ENCODE measurements around the gene TDRD7. TPM values are rescaled to one million over a fixed set of nuclear protein-coding genes. Genes with fewer than 3 reads are reported as not detected.

Gene TDRD7
- total and polyA plus RNA-seq, 2 of the 13 experiments (the other 11 are each of a cell fraction or from before 2014, with no cell fraction given): 9.8 to 15.5 TPM

- no peak overlapping the region for H3K4me2 ChIP-seq (ENCODE audit: low read depth, low read length)
- H3K36me3 ChIP-seq (replicated peaks in 1 of 2; ENCODE audit: control insufficient read depth in 1 of 2, insufficient read depth in 2 of 2, low read length in 2 of 2): peaks cover 5 to 25% of the 10 kb centered on the region in 2 experiments; a peak in 4 of 5 replicates
- H3K27me3 ChIP-seq (ENCODE audit: control insufficient read depth in 1 of 2, insufficient read depth in 2 of 2, low read length in 2 of 2): no peaks in the 10 kb centered on the region
- ATAC-seq: peak; percentile 73
- no peak overlapping the region for H3K4me3 ChIP-seq (replicated peaks in 1 of 3; ENCODE audit: insufficient read depth in 1 of 3, low read depth in 2 of 3, low read length in 3 of 3)
- no peaks in the 10 kb centered on the region for H4K20me1 ChIP-seq (ENCODE audit: insufficient read depth, low read length)
- DNase-seq (ENCODE audit: low spot score): peak; percentile 37
- FAIRE-seq: peak; percentile 42
- in situ Hi-C loops (cut with HindIII; ENCODE audit: extremely low pct_ligation_motif_present, low pct_unique_long_range_greater_than_20kb): no loop called here
- no peak overlapping the region for H2AFZ ChIP-seq (ENCODE audit: low read length)
- no peak overlapping the region for H3K9ac ChIP-seq (ENCODE audit: insufficient read depth, low read depth, low read length)
- TF ChIP-seq MTA1 (CRISPR knock-in tag; IDR thresholded peaks at IDR 0.05; ENCODE audit: borderline replicate concordance) (no peak), ZNF333 (CRISPR knock-in tag; IDR thresholded peaks at IDR 0.05; ENCODE audit: borderline replicate concordance) (no peak), STAG1 (CRISPR knock-in tag; IDR thresholded peaks at IDR 0.05) (peak; percentile 31; the same call in 1 of the 2 replicates), CTCF (CRISPR knock-in tag; IDR thresholded peaks at IDR 0.05) (0 out of 2 replicates have a peak, but pooled peaks have one; percentile 25)
- H3K9me3 ChIP-seq (ENCODE audit: low read length): no peaks in the 10 kb centered on the region
- H3K4me1 ChIP-seq (ENCODE audit: insufficient read depth, low read length): no peaks in the 10 kb centered on the region
- CTCF ChIA-PET (ENCODE audit: low intra/inter-chr PET ratio, low total read pairs): no interaction called here
- no peak overlapping the region for H3K27ac ChIP-seq (ENCODE audit: extremely low read length, insufficient read depth, low read length)
- intact Hi-C loops (cut with micrococcal nuclease; ENCODE audit: unreplicated experiment): no loop called here
- no TSS peak for BruUV-seq (replicated peaks)
- POLR2A ChIA-PET: no interaction called here
- WGBS (ENCODE audit: low lambda C conversion rate): 75% methylated on average over 2 of the region's 2 CpGs
- H3K79me2 ChIP-seq (ENCODE audit: insufficient read depth, low read length): no peaks in the 10 kb centered on the region
These were observed 75.2 kb downstream of the TDRD7 start for GRCh38 chr9:97487107-97487506.

DNA sequence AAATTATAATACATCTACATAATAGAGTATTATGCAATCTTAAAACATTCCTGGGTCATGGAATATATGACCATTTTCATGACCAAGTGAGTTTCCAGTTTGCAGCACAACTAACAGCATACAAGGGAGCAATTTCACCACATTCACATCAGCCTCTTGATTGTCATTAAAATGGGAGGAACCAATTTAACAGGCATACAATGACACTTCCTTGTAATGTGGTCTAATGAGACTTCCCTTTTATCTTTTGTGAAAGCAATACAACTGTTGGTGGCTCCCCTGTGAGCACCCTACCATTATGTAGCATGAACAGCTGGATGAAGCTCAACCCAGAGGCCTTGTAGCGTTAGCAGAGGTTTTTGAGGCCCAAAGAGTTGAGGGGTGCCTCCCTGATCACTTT, 76.0 kb downstream of the TDRD7 start:
- no peak overlapping the region for H3K27ac ChIP-seq (ENCODE audit: extremely low read length, insufficient read depth, low read length)
- no TSS peak for BruUV-seq (replicated peaks)
- no peak overlapping the region for H3K4me2 ChIP-seq (ENCODE audit: low read depth, low read length)
- H3K79me2 ChIP-seq (ENCODE audit: insufficient read depth, low read length): no peaks in the 10 kb centered on the region
- POLR2A ChIA-PET: no interaction called here
- 100% methylated on average over 1 of the region's 1 CpG for WGBS (ENCODE audit: low lambda C conversion rate)
- intact Hi-C loops (cut with micrococcal nuclease; ENCODE audit: unreplicated experiment): no loop called here
- no peaks in the 10 kb centered on the region for H3K27me3 ChIP-seq (ENCODE audit: control insufficient read depth in 1 of 2, insufficient read depth in 2 of 2, low read length in 2 of 2)
- no peaks in the 10 kb centered on the region for H3K4me1 ChIP-seq (ENCODE audit: insufficient read depth, low read length)
- in situ Hi-C loops (cut with HindIII; ENCODE audit: extremely low pct_ligation_motif_present, low pct_unique_long_range_greater_than_20kb): no loop called here
- ATAC-seq (no peak), FAIRE-seq (no peak), DNase-seq (ENCODE audit: low spot score) (no peak)
- H3K9ac ChIP-seq (ENCODE audit: insufficient read depth, low read depth, low read length): no peak overlapping the region
- H4K20me1 ChIP-seq (ENCODE audit: insufficient read depth, low read length): no peaks in the 10 kb centered on the region
- no peak overlapping the region for H2AFZ ChIP-seq (ENCODE audit: low read length)
- H3K4me3 ChIP-seq (replicated peaks in 1 of 3; ENCODE audit: insufficient read depth in 1 of 3, low read depth in 2 of 3, low read length in 3 of 3): no peak overlapping the region
- CTCF ChIA-PET (ENCODE audit: low intra/inter-chr PET ratio, low total read pairs): no interaction called here
- H3K36me3 ChIP-seq (replicated peaks in 1 of 2; ENCODE audit: control insufficient read depth in 1 of 2, insufficient read depth in 2 of 2, low read length in 2 of 2): peaks cover 3 to 25% of the 10 kb centered on the region in 2 experiments; a peak in 4 of 5 replicates
- no peaks in the 10 kb centered on the region for H3K9me3 ChIP-seq (ENCODE audit: low read length)
- TF ChIP-seq, protein P1, sequence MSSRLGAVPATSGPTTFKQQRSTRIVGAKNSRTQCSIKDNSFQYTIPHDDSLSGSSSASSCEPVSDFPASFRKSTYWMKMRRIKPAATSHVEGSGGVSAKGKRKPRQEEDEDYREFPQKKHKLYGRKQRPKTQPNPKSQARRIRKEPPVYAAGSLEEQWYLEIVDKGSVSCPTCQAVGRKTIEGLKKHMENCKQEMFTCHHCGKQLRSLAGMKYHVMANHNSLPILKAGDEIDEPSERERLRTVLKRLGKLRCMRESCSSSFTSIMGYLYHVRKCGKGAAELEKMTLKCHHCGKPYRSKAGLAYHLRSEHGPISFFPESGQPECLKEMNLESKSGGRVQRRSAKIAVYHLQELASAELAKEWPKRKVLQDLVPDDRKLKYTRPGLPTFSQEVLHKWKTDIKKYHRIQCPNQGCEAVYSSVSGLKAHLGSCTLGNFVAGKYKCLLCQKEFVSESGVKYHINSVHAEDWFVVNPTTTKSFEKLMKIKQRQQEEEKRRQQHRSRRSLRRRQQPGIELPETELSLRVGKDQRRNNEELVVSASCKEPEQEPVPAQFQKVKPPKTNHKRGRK (CRISPR knock-in tag; IDR thresholded peaks at IDR 0.05): no peak
- TF ChIP-seq ZSCAN9 (CRISPR knock-in tag; IDR thresholded peaks at IDR 0.05; ENCODE audit: borderline replicate concordance) (no peak), ZNF737 (CRISPR knock-in tag; IDR thresholded peaks at IDR 0.05; ENCODE audit: borderline replicate concordance) (no peak), ZFP37 (CRISPR knock-in tag; IDR thresholded peaks at IDR 0.05; ENCODE audit: borderline replicate concordance) (no peak), ZNF530 (CRISPR knock-in tag; IDR thresholded peaks at IDR 0.05; ENCODE audit: low read depth) (no peak), ZNF713 (CRISPR knock-in tag; IDR thresholded peaks at IDR 0.05) (no peak)
- TF ChIP-seq, protein P2, sequence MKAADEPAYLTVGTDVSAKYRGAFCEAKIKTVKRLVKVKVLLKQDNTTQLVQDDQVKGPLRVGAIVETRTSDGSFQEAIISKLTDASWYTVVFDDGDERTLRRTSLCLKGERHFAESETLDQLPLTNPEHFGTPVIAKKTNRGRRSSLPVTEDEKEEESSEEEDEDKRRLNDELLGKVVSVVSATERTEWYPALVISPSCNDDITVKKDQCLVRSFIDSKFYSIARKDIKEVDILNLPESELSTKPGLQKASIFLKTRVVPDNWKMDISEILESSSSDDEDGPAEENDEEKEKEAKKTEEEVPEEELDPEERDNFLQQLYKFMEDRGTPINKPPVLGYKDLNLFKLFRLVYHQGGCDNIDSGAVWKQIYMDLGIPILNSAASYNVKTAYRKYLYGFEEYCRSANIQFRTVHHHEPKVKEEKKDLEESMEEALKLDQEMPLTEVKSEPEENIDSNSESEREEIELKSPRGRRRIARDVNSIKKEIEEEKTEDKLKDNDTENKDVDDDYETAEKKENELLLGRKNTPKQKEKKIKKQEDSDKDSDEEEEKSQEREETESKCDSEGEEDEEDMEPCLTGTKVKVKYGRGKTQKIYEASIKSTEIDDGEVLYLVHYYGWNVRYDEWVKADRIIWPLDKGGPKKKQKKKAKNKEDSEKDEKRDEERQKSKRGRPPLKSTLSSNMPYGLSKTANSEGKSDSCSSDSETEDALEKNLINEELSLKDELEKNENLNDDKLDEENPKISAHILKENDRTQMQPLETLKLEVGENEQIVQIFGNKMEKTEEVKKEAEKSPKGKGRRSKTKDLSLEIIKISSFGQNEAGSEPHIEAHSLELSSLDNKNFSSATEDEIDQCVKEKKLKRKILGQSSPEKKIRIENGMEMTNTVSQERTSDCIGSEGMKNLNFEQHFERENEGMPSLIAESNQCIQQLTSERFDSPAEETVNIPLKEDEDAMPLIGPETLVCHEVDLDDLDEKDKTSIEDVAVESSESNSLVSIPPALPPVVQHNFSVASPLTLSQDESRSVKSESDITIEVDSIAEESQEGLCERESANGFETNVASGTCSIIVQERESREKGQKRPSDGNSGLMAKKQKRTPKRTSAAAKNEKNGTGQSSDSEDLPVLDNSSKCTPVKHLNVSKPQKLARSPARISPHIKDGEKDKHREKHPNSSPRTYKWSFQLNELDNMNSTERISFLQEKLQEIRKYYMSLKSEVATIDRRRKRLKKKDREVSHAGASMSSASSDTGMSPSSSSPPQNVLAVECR (CRISPR knock-in tag; IDR thresholded peaks at IDR 0.05; ENCODE audit: borderline replicate concordance): no peak

Measured in HepG2 (cell line).